SK-N-MC (cell line): Measurements from ENCODE around the gene TUBGCP4.

Experiments used
- DNase-seq: peaks from one replicate; pipeline ENCODE4 v3.0.0-alpha.2; 2011; ENCODE audit warnings: low read depth, low spot score
- H3K27ac ChIP-seq: fragments of 200-600 bp; sonication (generic); 2 replicates; pipeline ENCODE4 v1.5.1; 2016; ENCODE audit warnings: mixed run types
- H3K36me3 ChIP-seq: fragments of 200-600 bp; sonication (generic); 2 replicates; pipeline ENCODE4 v1.6.1; 2017; ENCODE audit warnings: antibody characterized with exemption, low read length, mixed read lengths; ENCODE audit not compliant: insufficient read depth
- H3K4me3 ChIP-seq: fragments of 200-600 bp; sonication (generic); 2 replicates; pipeline ENCODE4 v1.5.1; 2016
- H3K9ac ChIP-seq: fragments of 200-600 bp; sonication (generic); 2 replicates; pipeline ENCODE4 v1.8.0; 2017; ENCODE audit warnings: mixed run types, mixed read lengths; ENCODE audit not compliant: insufficient read length
- H3K9me3 ChIP-seq: fragments of 200-600 bp; sonication (generic); 2 replicates; pipeline ENCODE4 v1.6.1; 2017; ENCODE audit warnings: low read depth, mild to moderate bottlenecking, antibody characterized with exemption, low read length, moderate library complexity, mixed read lengths
- EZH2 ChIP-seq: fragments of 200-600 bp; sonication (generic); IDR thresholded peaks from one replicate; pipeline ENCODE4 v1.6.1; 2017; ENCODE audit warnings: antibody characterized with exemption
- FOXP2 ChIP-seq: optimal IDR thresholded peaks from 2 replicates; pipeline ENCODE3; 2011; ENCODE audit warnings: mild to moderate bottlenecking, moderate library complexity; ENCODE audit not compliant: insufficient read depth; ENCODE audit errors: extremely low read length, control extremely low read depth
- POLR2AphosphoS5 ChIP-seq: IDR thresholded peaks from 2 replicates; pipeline ENCODE4 v1.6.1; 2012; ENCODE audit warnings: mild to moderate bottlenecking, low read depth, low read length, borderline replicate concordance

TUBGCP4 gene, protein sequence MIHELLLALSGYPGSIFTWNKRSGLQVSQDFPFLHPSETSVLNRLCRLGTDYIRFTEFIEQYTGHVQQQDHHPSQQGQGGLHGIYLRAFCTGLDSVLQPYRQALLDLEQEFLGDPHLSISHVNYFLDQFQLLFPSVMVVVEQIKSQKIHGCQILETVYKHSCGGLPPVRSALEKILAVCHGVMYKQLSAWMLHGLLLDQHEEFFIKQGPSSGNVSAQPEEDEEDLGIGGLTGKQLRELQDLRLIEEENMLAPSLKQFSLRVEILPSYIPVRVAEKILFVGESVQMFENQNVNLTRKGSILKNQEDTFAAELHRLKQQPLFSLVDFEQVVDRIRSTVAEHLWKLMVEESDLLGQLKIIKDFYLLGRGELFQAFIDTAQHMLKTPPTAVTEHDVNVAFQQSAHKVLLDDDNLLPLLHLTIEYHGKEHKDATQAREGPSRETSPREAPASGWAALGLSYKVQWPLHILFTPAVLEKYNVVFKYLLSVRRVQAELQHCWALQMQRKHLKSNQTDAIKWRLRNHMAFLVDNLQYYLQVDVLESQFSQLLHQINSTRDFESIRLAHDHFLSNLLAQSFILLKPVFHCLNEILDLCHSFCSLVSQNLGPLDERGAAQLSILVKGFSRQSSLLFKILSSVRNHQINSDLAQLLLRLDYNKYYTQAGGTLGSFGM

DNA sequence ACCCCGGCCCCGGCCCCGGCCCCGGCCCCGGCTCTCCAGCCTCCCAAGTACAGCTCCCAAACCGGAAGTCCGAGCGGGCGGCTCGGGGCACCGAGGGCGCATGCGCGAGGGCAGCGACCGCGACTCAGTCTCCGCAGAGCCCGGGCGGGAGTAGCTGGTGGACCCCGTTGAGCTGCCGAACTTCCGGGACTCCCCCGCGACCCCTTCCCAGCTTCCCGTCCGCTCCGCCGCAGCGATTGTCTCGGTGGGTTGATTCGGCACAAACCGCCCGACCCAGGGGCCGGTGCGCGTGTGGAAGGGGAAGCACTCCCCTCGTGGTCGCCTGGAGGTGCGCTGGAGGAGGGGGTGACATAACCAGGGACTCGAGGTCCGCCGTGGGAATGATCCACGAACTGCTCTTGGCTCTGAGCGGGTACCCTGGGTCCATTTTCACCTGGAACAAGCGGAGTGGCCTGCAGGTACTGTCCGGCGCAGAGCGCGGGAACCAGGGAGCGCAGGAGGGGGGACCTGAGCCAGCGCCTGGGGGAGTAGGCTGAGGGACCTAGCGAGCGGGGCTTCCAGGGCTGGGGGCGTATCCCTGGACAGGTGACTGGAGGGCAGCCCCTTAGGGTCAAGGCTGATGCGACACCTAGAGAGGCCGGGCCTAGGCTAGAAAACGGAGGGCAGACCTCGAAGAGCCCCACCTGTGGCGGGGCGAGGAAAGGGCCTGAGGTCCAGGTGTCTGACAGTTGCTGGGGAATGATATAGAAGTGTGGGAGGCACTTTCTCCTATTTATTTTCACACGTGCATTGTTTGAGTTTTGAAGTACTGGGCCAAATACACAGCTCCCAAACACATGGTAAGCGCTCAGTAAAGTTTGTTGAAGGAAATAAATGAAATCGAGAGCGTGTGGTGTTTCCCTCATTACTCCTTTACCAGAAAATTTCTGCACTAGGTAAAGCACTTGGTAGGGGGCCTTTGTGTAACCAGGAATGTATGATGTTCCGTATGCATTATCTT lies at the start of gene TUBGCP4, which contains the start of gene ZSCAN29:
Gene TUBGCP4, plus strand, starts transcription at position 127 of the 1,000 bp plus-strand sequence. Its CDS starts 254 bp downstream, at position 381.
Gene ZSCAN29, minus strand, starts transcription at position 69 of the 1,000 bp plus-strand sequence. CDS start 1,130 bp downstream, outside the sequence.
- no peak within 1 kb of the TSS for H3K27ac ChIP-seq
- no peak for DNase-seq
- H3K4me3 ChIP-seq = peak within 1 kb of the TSS; percentile 85
- peak within 1 kb of the TSS; percentile 86 for H3K9ac ChIP-seq
- no peaks in the 10 kb centered on the region for H3K9me3 ChIP-seq
- TF ChIP-seq POLR2AphosphoS5 (peak; percentile 81), EZH2 (no peak)
- peaks cover 23% of the 10 kb centered on the region for H3K36me3 ChIP-seq

DNA sequence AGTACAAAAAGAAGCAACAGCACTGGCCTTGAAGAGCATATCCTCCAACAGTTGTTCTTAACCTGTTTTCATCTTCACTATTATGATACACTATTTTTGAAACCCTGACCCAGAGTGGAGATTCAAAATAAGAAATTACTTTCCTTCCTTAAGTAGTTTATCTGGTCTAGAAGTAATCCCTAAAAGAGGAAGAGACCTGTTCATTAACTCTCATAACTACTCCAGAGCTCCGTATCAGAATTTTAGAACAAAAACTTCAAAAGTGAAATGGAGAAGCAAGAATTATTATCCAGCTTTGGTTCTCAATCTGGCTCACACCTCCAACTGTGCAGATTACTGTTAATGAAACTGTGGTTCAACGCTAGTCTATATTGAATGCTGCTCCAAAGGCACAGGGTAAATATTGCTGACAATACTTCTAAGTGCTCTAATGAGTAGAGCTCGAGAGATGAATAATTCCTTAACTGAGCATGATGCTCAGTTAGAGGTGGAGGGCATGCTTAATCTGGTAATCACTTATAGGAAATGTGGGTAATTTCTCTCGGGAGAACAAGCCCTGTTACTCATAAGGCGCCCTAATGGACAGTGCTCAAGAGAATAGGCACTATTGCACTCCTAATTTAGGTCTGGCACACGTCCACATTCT lies 45.7 kb upstream of the TUBGCP4 start:
- TF ChIP-seq POLR2AphosphoS5 (no peak), FOXP2 (no peak), EZH2 (no peak)
- Histone ChIP-seq H3K4me3 (no peak overlapping the region), H3K9ac (no peak overlapping the region), H3K27ac (no peak overlapping the region), H3K36me3 (peaks cover 12% of the 10 kb centered on the region), H3K9me3 (no peaks in the 10 kb centered on the region)
- no peak for DNase-seq

DNA sequence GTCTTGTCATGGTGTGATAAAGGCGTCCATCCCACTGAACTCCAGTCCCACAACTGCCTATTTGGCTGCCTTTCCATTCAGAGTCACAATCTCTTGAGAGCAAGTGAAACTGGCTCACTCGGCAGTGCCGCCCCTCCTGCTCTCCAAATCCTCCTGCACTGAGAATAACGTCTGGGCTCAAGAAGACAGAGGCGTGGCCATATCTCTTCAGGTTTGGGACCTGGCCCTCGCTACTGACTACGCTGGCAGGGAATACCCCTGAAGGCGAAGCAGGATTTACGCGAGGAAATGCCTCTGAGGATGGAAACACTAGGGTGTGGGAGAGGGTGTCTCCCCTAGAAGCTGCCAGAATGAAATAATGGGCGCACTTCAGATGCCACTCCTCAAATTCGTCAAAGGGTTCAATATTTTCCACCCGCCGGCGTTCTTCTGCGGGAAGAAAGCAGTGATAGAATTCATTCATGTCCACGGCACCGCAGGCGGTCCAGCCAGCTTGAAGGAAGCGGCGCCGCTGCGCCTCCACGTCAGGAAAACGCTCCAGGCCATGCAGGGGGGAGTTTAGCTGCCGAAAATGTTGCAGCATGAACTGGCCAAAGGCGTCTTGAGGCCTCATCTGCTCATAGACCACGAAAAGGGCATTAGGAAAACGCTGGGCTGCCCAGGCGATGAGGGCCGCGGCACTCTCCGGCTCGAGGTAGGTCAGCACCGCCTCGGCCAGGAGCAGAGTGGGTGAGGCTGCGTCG lies 41.5 kb upstream of the TUBGCP4 start:
- TF ChIP-seq EZH2 (no peak), POLR2AphosphoS5 (no peak; the same call in 1 of the 2 replicates), FOXP2 (no peak)
- peak overlapping the region; percentile 99 for H3K4me3 ChIP-seq
- H3K27ac ChIP-seq = peak overlapping the region; percentile 89
- peaks cover 18% of the 10 kb centered on the region for H3K36me3 ChIP-seq
- DNase-seq = no peak
- no peaks in the 10 kb centered on the region for H3K9me3 ChIP-seq
- H3K9ac ChIP-seq = peak overlapping the region; percentile 94

DNA sequence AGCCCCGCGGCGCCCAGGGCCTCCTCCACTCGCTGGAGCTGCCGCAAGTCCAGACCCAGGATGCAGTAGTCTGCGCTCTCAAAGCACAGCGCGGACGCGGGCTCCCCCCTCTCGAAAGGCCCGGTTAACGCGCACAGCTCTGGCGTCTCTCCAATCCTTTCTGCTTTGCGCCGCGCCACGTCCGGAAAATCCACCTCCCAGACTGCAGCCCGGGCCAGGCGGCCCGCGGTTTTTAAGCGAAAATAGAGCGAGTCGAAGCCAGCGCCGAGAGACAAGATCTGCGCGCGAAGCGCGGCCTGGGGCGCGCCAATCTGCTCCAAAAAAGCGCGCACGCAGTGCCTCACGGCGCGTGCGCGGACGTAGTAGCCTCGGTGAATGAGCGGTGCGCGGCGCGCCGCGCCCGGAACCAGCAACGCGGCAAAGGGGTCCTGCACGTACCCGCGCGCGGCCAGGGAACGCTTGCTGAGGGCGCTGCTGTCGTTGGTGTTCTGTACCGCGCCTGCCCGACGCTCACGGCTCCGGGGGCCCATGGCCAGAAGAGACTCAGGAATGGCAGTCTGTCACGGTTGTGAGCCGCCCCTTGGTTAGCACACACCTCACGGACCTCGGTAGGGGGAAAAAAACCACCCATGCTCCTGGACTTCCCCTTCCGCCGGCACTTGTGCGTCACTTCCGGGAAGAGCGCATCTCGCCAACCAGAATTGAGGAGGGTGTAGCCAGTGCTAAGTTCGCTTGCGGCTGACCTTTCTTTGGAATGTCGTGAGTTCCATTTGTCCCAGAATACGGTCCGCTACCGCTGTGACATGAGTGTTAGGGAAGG lies 40.7 kb upstream of the TUBGCP4 start, which contains the start of gene LCMT2:
Gene LCMT2, minus strand, starts transcription at position 614 of the 820 bp plus-strand sequence. Its CDS starts 84 bp downstream, at position 530.
- peak within 1 kb of the TSS; percentile 94 for H3K9ac ChIP-seq
- no peaks in the 10 kb centered on the region for H3K9me3 ChIP-seq
- DNase-seq = peak; percentile 79
- peak within 1 kb of the TSS; percentile 99 for H3K4me3 ChIP-seq
- no peak for TF ChIP-seq FOXP2
- TF ChIP-seq POLR2AphosphoS5 = peak; percentile 92
- peaks cover 18% of the 10 kb centered on the region for H3K36me3 ChIP-seq
- peak within 1 kb of the TSS; percentile 89 for H3K27ac ChIP-seq

DNA sequence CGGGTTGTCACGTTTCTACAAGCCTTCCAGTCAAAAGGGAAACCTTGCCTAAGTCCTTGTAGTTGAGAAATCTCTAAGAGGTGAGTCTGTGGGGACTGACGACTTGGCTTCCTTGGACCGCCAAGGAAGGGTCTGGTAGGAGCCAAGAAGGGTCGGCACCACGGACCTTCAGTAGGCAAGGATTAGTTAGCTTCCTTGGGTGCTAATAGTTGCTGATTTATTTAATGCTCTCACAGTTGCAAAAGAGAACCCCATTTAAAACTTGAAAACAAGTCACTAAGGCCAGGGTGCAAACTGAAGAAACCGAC lies 40.2 kb upstream of the TUBGCP4 start:
- H3K36me3 ChIP-seq = peaks cover 20% of the 10 kb centered on the region
- peak overlapping the region; percentile 94 for H3K9ac ChIP-seq
- DNase-seq = no peak
- H3K4me3 ChIP-seq = peak overlapping the region; percentile 99
- H3K27ac ChIP-seq = peak overlapping the region; percentile 89; the same call in 1 of the 2 replicates
- H3K9me3 ChIP-seq = no peaks in the 10 kb centered on the region
- TF ChIP-seq FOXP2 (no peak), EZH2 (no peak), POLR2AphosphoS5 (no peak)

DNA sequence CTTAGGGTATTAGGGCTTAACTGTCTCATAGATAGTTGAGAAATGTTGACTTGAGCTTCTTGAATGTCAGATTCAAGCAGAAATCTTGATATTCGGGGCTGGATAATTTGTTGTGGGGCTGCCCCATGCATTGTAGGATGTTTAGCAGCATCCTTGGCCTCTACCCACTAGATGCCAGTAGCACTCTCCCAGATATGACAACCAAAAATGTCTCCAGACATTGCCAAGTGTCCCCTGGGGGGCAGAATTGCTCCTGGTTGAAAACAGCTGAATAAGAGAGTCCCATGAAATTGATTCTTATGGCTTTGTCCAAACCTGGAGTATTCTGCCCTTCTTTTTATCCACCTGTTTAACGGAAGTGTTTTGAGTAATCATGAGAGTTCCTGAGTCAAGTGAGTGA lies 24.6 kb upstream of the TUBGCP4 start:
- Histone ChIP-seq H3K4me3 (no peak overlapping the region), H3K36me3 (peaks cover 25% of the 10 kb centered on the region), H3K27ac (no peak overlapping the region), H3K9ac (no peak overlapping the region), H3K9me3 (no peaks in the 10 kb centered on the region)
- DNase-seq = no peak
- TF ChIP-seq POLR2AphosphoS5 = no peak
- TF ChIP-seq FOXP2 = no peak
- no peak for TF ChIP-seq EZH2
